ENCODE data around the gene TRIO.

The TRIO gene

GRCh38 chr5:14216902-14217301 lies 73.8 kb downstream of the TRIO start (continued):
- TF ChIP-seq, protein P1, sequence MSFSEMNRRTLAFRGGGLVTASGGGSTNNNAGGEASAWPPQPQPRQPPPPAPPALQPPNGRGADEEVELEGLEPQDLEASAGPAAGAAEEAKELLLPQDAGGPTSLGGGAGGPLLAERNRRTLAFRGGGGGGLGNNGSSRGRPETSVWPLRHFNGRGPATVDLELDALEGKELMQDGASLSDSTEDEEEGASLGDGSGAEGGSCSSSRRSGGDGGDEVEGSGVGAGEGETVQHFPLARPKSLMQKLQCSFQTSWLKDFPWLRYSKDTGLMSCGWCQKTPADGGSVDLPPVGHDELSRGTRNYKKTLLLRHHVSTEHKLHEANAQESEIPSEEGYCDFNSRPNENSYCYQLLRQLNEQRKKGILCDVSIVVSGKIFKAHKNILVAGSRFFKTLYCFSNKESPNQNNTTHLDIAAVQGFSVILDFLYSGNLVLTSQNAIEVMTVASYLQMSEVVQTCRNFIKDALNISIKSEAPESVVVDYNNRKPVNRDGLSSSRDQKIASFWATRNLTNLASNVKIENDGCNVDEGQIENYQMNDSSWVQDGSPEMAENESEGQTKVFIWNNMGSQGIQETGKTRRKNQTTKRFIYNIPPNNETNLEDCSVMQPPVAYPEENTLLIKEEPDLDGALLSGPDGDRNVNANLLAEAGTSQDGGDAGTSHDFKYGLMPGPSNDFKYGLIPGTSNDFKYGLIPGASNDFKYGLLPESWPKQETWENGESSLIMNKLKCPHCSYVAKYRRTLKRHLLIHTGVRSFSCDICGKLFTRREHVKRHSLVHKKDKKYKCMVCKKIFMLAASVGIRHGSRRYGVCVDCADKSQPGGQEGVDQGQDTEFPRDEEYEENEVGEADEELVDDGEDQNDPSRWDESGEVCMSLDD (tag by site-specific recombination; IDR thresholded peaks at IDR 0.05): no peak
- TF ChIP-seq ZNF26 (tag by site-specific recombination; IDR thresholded peaks at IDR 0.05): no peak
- no peak for TF ChIP-seq ZNF423 (tag by site-specific recombination; IDR thresholded peaks at IDR 0.05)
- no peak for TF ChIP-seq TRIM28 (IDR thresholded peaks at IDR 0.05; ENCODE audit: borderline replicate concordance, low read length)
- TF ChIP-seq TCF7L2 (IDR thresholded peaks at IDR 0.05; ENCODE audit: borderline replicate concordance, low read depth, low read length): no peak

GRCh38 chr5:14217587-14217986 lies 74.4 kb downstream of the TRIO start:
- Histone ChIP-seq H3K9me3 (ENCODE audit: control insufficient read depth, insufficient read depth, low read depth, low read length) (no peaks in the 10 kb centered on the region), H3K27ac (ENCODE audit: extremely low read depth, low read depth, low read length) (no peak overlapping the region), H3K4me1 (ENCODE audit: control insufficient read depth, insufficient read depth, low read length) (peaks cover 52% of the 10 kb centered on the region), H3K4me3 (ENCODE audit: low read depth, low read length) (no peak overlapping the region), H3K36me3 (ENCODE audit: control insufficient read depth in 2 of 2, insufficient read depth in 1 of 2, low read length in 2 of 2) (no peaks in the 10 kb centered on the region)
- CTCF ChIA-PET: no interaction called here
- POLR2A ChIA-PET: no interaction called here
- no peak for TF ChIP-seq ZNF114 (tag by site-specific recombination; IDR thresholded peaks at IDR 0.05)
- TF ChIP-seq ZNF664 (tag by site-specific recombination; IDR thresholded peaks at IDR 0.05): no peak
- TF ChIP-seq ZNF621 (tag by site-specific recombination; IDR thresholded peaks at IDR 0.05): no peak
- TF ChIP-seq ZNF558 (tag by site-specific recombination; IDR thresholded peaks at IDR 0.05): no peak
- no peak for TF ChIP-seq ZNF658 (tag by site-specific recombination; IDR thresholded peaks at IDR 0.05)
- TF ChIP-seq BCL11A (tag by site-specific recombination; IDR thresholded peaks at IDR 0.05; ENCODE audit: low read depth): no peak
- TF ChIP-seq ZNF341 (tag by site-specific recombination; IDR thresholded peaks at IDR 0.05; ENCODE audit: low read depth): no peak
- no peak for TF ChIP-seq ZNF112 (tag by site-specific recombination; IDR thresholded peaks at IDR 0.05)
- TF ChIP-seq, protein P1 (tag by site-specific recombination; IDR thresholded peaks at IDR 0.05): no peak
- TF ChIP-seq ZNF18 (tag by site-specific recombination; IDR thresholded peaks at IDR 0.05): no peak
- TF ChIP-seq, protein P2, sequence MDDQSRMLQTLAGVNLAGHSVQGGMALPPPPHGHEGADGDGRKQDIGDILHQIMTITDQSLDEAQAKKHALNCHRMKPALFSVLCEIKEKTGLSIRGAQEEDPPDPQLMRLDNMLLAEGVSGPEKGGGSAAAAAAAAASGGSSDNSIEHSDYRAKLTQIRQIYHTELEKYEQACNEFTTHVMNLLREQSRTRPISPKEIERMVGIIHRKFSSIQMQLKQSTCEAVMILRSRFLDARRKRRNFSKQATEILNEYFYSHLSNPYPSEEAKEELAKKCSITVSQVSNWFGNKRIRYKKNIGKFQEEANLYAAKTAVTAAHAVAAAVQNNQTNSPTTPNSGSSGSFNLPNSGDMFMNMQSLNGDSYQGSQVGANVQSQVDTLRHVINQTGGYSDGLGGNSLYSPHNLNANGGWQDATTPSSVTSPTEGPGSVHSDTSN (CRISPR knock-in tag; IDR thresholded peaks at IDR 0.05): no peak
- no peak for TF ChIP-seq ZNF660 (tag by site-specific recombination; IDR thresholded peaks at IDR 0.05)
- no peak for TF ChIP-seq KLF1 (tag by site-specific recombination; IDR thresholded peaks at IDR 0.05)
